HCT116 (cell line): Measurements from ENCODE around the gene HHIPL1.

Source experiments
- ATF3 ChIP-seq: IDR thresholded peaks from 2 replicates; pipeline ENCODE4 v1.6.1; 2012
- CEBPB ChIP-seq: IDR thresholded peaks from 2 replicates; pipeline ENCODE4 v1.6.1; 2012; ENCODE audit warnings: low read depth
- EZH2 ChIP-seq: fragments of 200-600 bp; sonication (generic); IDR thresholded peaks from 2 replicates; pipeline ENCODE4 v1.6.1; 2017; ENCODE audit warnings: antibody characterized with exemption, mixed run types
- EZH2phosphoT487 ChIP-seq: fragments of 200-600 bp; IDR thresholded peaks from 2 replicates; pipeline ENCODE4 v1.6.1; 2018; ENCODE audit warnings: antibody characterized with exemption, borderline replicate concordance
- MAX ChIP-seq: IDR thresholded peaks from 2 replicates; pipeline ENCODE4 v1.6.1; 2012
- POLR2A ChIP-seq: IDR thresholded peaks from 2 replicates; pipeline ENCODE4 v1.7.0; 2011; ENCODE audit warnings: borderline replicate concordance; ENCODE audit not compliant: insufficient read depth, insufficient read length; ENCODE audit errors: extremely low read depth
- POLR2AphosphoS5 ChIP-seq: IDR thresholded peaks from 2 replicates; pipeline ENCODE4 v1.6.1; 2011; ENCODE audit warnings: mild to moderate bottlenecking, low read depth, low read length, moderate library complexity
- RAD21 ChIP-seq: IDR thresholded peaks from 2 replicates; pipeline ENCODE4 v1.6.1; 2012; ENCODE audit warnings: low read depth, mild to moderate bottlenecking
- SIN3A ChIP-seq: IDR thresholded peaks from 2 replicates; pipeline ENCODE4 v1.6.1; 2012; ENCODE audit warnings: low read depth
- TCF7L2 ChIP-seq: IDR thresholded peaks from 2 replicates; pipeline ENCODE4 v1.7.0; 2011; ENCODE audit warnings: borderline replicate concordance, inconsistent platforms; ENCODE audit not compliant: insufficient read depth, insufficient read length; ENCODE audit errors: extremely low read depth
- ZFX ChIP-seq: fragments of 450-650 bp; IDR thresholded peaks from 2 replicates; pipeline ENCODE4 v1.6.1; 2017
- TF ChIP-seq, protein P1 (sequence below), 3 experiments: fragments of 200-600 bp in 1 of 3; sonication (generic) in 1 of 3; IDR thresholded peaks in 2 of 3; conservative IDR thresholded peaks in 1 of 3; 2 replicates each; pipeline ENCODE4 v1.5.1; 2012 to 2017; ENCODE audit warnings: low read depth in 2 of 3, low read length in 2 of 3, antibody characterized with exemption in 1 of 3, borderline replicate concordance in 1 of 3, control low read depth in 1 of 3, mild to moderate bottlenecking in 1 of 3, mixed read lengths in 1 of 3, mixed run types in 1 of 3, moderate library complexity in 1 of 3; ENCODE audit not compliant: insufficient read depth in 1 of 3
- TF ChIP-seq, protein P2 (sequence below): IDR thresholded peaks from 2 replicates; pipeline ENCODE4 v1.6.1; 2012; ENCODE audit warnings: low read depth

DNA sequence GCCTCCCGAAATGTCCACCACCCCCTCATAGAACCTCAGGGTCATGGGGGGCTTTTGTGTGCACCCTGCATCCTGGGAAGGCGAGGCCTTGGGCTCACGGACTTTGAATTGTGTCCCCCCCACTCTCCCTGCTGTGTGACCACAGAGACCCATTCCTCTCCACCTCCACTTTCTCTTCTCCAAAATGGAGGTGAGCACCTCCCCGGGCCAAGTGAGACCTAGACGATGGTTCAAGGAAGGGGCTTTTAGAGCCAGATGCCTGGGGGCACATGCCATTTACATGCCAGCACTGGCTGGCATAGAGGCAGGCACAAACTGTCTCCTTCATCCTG, 72.7 kb downstream of the HHIPL1 start:
- TF ChIP-seq EZH2phosphoT487 (no peak), MAX (no peak), SIN3A (no peak), EZH2 (no peak), POLR2AphosphoS5 (no peak), POLR2A (no peak), TCF7L2 (no peak), ATF3 (no peak), RAD21 (no peak), CEBPB (no peak), ZFX (no peak)
- TF ChIP-seq, protein P1, sequence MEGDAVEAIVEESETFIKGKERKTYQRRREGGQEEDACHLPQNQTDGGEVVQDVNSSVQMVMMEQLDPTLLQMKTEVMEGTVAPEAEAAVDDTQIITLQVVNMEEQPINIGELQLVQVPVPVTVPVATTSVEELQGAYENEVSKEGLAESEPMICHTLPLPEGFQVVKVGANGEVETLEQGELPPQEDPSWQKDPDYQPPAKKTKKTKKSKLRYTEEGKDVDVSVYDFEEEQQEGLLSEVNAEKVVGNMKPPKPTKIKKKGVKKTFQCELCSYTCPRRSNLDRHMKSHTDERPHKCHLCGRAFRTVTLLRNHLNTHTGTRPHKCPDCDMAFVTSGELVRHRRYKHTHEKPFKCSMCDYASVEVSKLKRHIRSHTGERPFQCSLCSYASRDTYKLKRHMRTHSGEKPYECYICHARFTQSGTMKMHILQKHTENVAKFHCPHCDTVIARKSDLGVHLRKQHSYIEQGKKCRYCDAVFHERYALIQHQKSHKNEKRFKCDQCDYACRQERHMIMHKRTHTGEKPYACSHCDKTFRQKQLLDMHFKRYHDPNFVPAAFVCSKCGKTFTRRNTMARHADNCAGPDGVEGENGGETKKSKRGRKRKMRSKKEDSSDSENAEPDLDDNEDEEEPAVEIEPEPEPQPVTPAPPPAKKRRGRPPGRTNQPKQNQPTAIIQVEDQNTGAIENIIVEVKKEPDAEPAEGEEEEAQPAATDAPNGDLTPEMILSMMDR (IDR thresholded peaks at IDR 0.05 in 2 of 3, conservative IDR thresholded peaks at IDR 0.05 in 1 of 3; ENCODE audit: borderline replicate concordance in 1 of 3, insufficient read depth in 1 of 3, low read depth in 2 of 3, low read length in 2 of 3), result no peak
- TF ChIP-seq, protein P2, sequence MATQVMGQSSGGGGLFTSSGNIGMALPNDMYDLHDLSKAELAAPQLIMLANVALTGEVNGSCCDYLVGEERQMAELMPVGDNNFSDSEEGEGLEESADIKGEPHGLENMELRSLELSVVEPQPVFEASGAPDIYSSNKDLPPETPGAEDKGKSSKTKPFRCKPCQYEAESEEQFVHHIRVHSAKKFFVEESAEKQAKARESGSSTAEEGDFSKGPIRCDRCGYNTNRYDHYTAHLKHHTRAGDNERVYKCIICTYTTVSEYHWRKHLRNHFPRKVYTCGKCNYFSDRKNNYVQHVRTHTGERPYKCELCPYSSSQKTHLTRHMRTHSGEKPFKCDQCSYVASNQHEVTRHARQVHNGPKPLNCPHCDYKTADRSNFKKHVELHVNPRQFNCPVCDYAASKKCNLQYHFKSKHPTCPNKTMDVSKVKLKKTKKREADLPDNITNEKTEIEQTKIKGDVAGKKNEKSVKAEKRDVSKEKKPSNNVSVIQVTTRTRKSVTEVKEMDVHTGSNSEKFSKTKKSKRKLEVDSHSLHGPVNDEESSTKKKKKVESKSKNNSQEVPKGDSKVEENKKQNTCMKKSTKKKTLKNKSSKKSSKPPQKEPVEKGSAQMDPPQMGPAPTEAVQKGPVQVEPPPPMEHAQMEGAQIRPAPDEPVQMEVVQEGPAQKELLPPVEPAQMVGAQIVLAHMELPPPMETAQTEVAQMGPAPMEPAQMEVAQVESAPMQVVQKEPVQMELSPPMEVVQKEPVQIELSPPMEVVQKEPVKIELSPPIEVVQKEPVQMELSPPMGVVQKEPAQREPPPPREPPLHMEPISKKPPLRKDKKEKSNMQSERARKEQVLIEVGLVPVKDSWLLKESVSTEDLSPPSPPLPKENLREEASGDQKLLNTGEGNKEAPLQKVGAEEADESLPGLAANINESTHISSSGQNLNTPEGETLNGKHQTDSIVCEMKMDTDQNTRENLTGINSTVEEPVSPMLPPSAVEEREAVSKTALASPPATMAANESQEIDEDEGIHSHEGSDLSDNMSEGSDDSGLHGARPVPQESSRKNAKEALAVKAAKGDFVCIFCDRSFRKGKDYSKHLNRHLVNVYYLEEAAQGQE, result no peak
